HepG2 (cell line): Measurements from ENCODE around the gene DNMBP. TPM values are rescaled to one million over a fixed set of nuclear protein-coding genes. Genes with fewer than 3 reads are reported as not detected.

Experiments used
- ATAC-seq: fragments of 200-7000 bp; cut with Tn5 transposase; 3 replicates; pipeline ENCODE4 v1.9.1; 2020; ENCODE audit warnings: mild to moderate bottlenecking, moderate library complexity
- BruUV-seq: library from RNA; stranded (reverse); fragments of 400-500 nt; replicated peaks from 2 replicates; lab custom pipeline; 2021; lab: Mats Ljungman, UMichigan
- CTCF ChIA-PET: fragments of 300-600 bp; formaldehyde crosslinking; extraction: SDS; loops from one replicate; lab custom pipeline; 2021; ENCODE audit warnings: low total read pairs, inconsistent platforms, low intra/inter-chr PET ratio; lab: Yijun Ruan, JAX
- POLR2A ChIA-PET: fragments of 350-600 bp; sonication (Branson Sonifier 250); formaldehyde crosslinking; loops from one replicate; lab custom pipeline; 2020; ENCODE audit warnings: antibody characterized with exemption, inconsistent platforms; lab: Yijun Ruan, JAX
- DNase-seq: peaks from one replicate; pipeline ENCODE4 v3.0.0-alpha.2; 2015; ENCODE audit warnings: low spot score
- FAIRE-seq: peaks from 3 replicates; lab custom pipeline; 2011; peaks lifted over from hg19 to GRCh38; lab: Jason Lieb, UNC
- H2AFZ ChIP-seq: one replicate; pipeline ENCODE4 v1.6.1; 2011; ENCODE audit warnings: low read length, inconsistent platforms
- H3K27ac ChIP-seq: fragments of 300-600 bp; 3 replicates; pipeline ENCODE4 v1.8.0; 2011; ENCODE audit warnings: mixed run types, mild to moderate bottlenecking, mixed read lengths, low read length, inconsistent platforms; ENCODE audit not compliant: insufficient read depth; ENCODE audit errors: extremely low read length
- H3K27me3 ChIP-seq, 2 experiments: fragments of 200-600 bp in 1 of 2; 2 replicates in 1 of 2; 3 replicates in 1 of 2; pipeline versions ENCODE4 v1.6.0 to v1.8.0; 2011; ENCODE audit warnings: low read length in 2 of 2, mild to moderate bottlenecking in 2 of 2, moderate library complexity in 2 of 2, inconsistent platforms in 1 of 2; ENCODE audit not compliant: insufficient read depth in 2 of 2, control insufficient read depth in 1 of 2
- H3K36me3 ChIP-seq, 2 experiments: fragments of 200-600 bp in 1 of 2; replicated peaks in 1 of 2; 2 replicates in 1 of 2; 3 replicates in 1 of 2; pipeline versions ENCODE4 v1.5.1 to v1.8.0; 2011; ENCODE audit warnings: low read length in 2 of 2, inconsistent platforms in 1 of 2; ENCODE audit not compliant: insufficient read depth in 2 of 2, control insufficient read depth in 1 of 2
- H3K4me1 ChIP-seq: 2 replicates; pipeline ENCODE4 v1.5.1; 2012; ENCODE audit warnings: low read length, inconsistent platforms; ENCODE audit not compliant: insufficient read depth
- H3K4me2 ChIP-seq: 2 replicates; pipeline ENCODE4 v1.6.0; 2011; ENCODE audit warnings: low read depth, low read length, inconsistent platforms
- H3K4me3 ChIP-seq, 3 experiments: fragments of 200-600 bp in 1 of 3; sonication (generic), shearing (Covaris generic) in 1 of 3; replicated peaks in 1 of 3; 2 replicates each; pipeline ENCODE4 v1.5.1; 2011 to 2016; ENCODE audit warnings: low read length in 3 of 3, inconsistent platforms in 2 of 3, low read depth in 2 of 3, mild to moderate bottlenecking in 2 of 3, control low read depth in 1 of 3, mixed read lengths in 1 of 3; ENCODE audit not compliant: insufficient read depth in 1 of 3
- H3K79me2 ChIP-seq: one replicate; pipeline ENCODE4 v1.6.1; 2011; ENCODE audit warnings: low read length, inconsistent platforms; ENCODE audit not compliant: insufficient read depth
- H3K9ac ChIP-seq: 2 replicates; pipeline ENCODE4 v1.6.0; 2011; ENCODE audit warnings: mild to moderate bottlenecking, low read depth, low read length, inconsistent platforms; ENCODE audit not compliant: insufficient read depth
- H3K9me3 ChIP-seq: 2 replicates; pipeline ENCODE4 v1.5.1; 2012; ENCODE audit warnings: mild to moderate bottlenecking, low read length
- H4K20me1 ChIP-seq: 2 replicates; pipeline ENCODE4 v1.6.0; 2011; ENCODE audit warnings: inconsistent platforms, mild to moderate bottlenecking, low read length, moderate library complexity; ENCODE audit not compliant: insufficient read depth
- CAMTA2 ChIP-seq: sonication (generic); formaldehyde crosslinking; IDR thresholded peaks from 2 replicates; pipeline ENCODE4 v1.4.0; 2020; ENCODE audit warnings: mild to moderate bottlenecking, missing genetic modification reagents, borderline replicate concordance
- GFI1 ChIP-seq: sonication (generic); formaldehyde crosslinking; IDR thresholded peaks from 2 replicates; pipeline ENCODE4 v1.5.0; 2020; ENCODE audit warnings: missing genetic modification reagents, mild to moderate bottlenecking, borderline replicate concordance
- JUND ChIP-seq: sonication (generic); formaldehyde crosslinking; IDR thresholded peaks from 2 replicates; pipeline ENCODE4 v1.8.0; 2022; ENCODE audit warnings: mild to moderate bottlenecking, missing genetic modification reagents
- KMT2A ChIP-seq: sonication (generic); formaldehyde crosslinking; IDR thresholded peaks from 2 replicates; pipeline ENCODE4 v1.4.0; 2020; ENCODE audit warnings: missing genetic modification reagents
- LCORL ChIP-seq, 2 experiments: fragments of 450-650 bp in 1 of 2; sonication (generic) in 1 of 2; formaldehyde crosslinking in 1 of 2; IDR thresholded peaks; 2 replicates each; pipeline versions ENCODE4 v1.5.0 to v1.6.1; 2017 to 2020; ENCODE audit warnings: antibody characterized with exemption in 1 of 2, missing genetic modification reagents in 1 of 2
- MTA1 ChIP-seq: sonication (generic); formaldehyde crosslinking; IDR thresholded peaks from 2 replicates; pipeline ENCODE4 v1.4.0; 2020; ENCODE audit warnings: missing genetic modification reagents, mild to moderate bottlenecking, borderline replicate concordance
- PHF8 ChIP-seq: sonication (generic); formaldehyde crosslinking; IDR thresholded peaks from 2 replicates; pipeline ENCODE4 v1.5.0; 2020; ENCODE audit warnings: missing genetic modification reagents
- ZFX ChIP-seq: sonication (generic); formaldehyde crosslinking; IDR thresholded peaks from 2 replicates; pipeline ENCODE4 v1.4.0; 2020; ENCODE audit warnings: mild to moderate bottlenecking, low read depth, missing genetic modification reagents, moderate library complexity
- ZNF160 ChIP-seq: sonication (generic); formaldehyde crosslinking; IDR thresholded peaks from 2 replicates; pipeline ENCODE4 v1.8.0; 2022; ENCODE audit warnings: mild to moderate bottlenecking, inconsistent platforms, missing genetic modification reagents
- ZNF557 ChIP-seq: sonication (generic); formaldehyde crosslinking; IDR thresholded peaks from 2 replicates; pipeline ENCODE4 v1.4.0; 2020; ENCODE audit warnings: missing genetic modification reagents
- ZNF768 ChIP-seq: sonication (generic); formaldehyde crosslinking; IDR thresholded peaks from 2 replicates; pipeline ENCODE4 v1.4.0; 2020; ENCODE audit warnings: missing genetic modification reagents
- ZNF772 ChIP-seq: sonication (generic); formaldehyde crosslinking; IDR thresholded peaks from 2 replicates; pipeline ENCODE4 v1.5.0; 2020; ENCODE audit warnings: mild to moderate bottlenecking, missing genetic modification reagents
- ZNF841 ChIP-seq: sonication (generic); formaldehyde crosslinking; IDR thresholded peaks from 2 replicates; pipeline ENCODE4 v1.8.1; 2023; ENCODE audit warnings: missing genetic modification reagents, borderline replicate concordance
- WGBS: methylation state at CpG from one replicate; pipeline ENCODE4 v1.1.6; 2017; ENCODE audit warnings: low lambda C conversion rate; 5-methylcytosine and 5-hydroxymethylcytosine counted together
- in situ Hi-C: cut with HindIII; loops from 2 replicates; pipeline ENCODE4 v1.10.0; 2017; ENCODE audit warnings: low pct_unique_long_range_greater_than_20kb; ENCODE audit not compliant: extremely low pct_ligation_motif_present
- intact Hi-C: fragments of 100-400 bp; cut with micrococcal nuclease; formaldehyde crosslinking; loops from one replicate; pipeline ENCODE4 v1.10.0; 2022; ENCODE audit not compliant: unreplicated experiment
- polyA plus RNA-seq, 8 experiments: library from polyadenylated mRNA; depleted of rRNA in 3 of 8; stranded (reverse) in 7 of 8; unstranded in 1 of 8; fragments of >200 nt; fragmentation: Illumina TruSeq in 4 of 8; extraction: Trizol in 4 of 8; gene quantifications; 2 replicates each; pipeline versions ENCODE4 v1.2.1 to v1.2.3, GENCODE V29; 2011 to 2016; ENCODE audit warnings: low read depth in 4 of 8, missing spikeins in 1 of 8, mixed read lengths in 1 of 8; ENCODE audit not compliant: insufficient read depth in 1 of 8
- total RNA-seq, 5 experiments: library from RNA; depleted of rRNA; stranded (reverse); fragments of >200 nt; fragmentation: Illumina TruSeq; extraction: Trizol; gene quantifications; 2 replicates each; pipeline ENCODE4 v1.2.3, GENCODE V29; 2016; ENCODE audit warnings: low read depth in 1 of 5
- TF ChIP-seq, protein P1 (sequence below): sonication (generic); formaldehyde crosslinking; IDR thresholded peaks from 2 replicates; pipeline ENCODE4 v1.4.0; 2020; ENCODE audit warnings: missing genetic modification reagents
- TF ChIP-seq, protein P2 (sequence below): sonication (generic); formaldehyde crosslinking; IDR thresholded peaks from 2 replicates; pipeline ENCODE4 v1.4.0; 2020; ENCODE audit warnings: missing genetic modification reagents
- TF ChIP-seq, protein P3 (sequence below): sonication (generic); formaldehyde crosslinking; IDR thresholded peaks from 2 replicates; pipeline ENCODE4 v1.5.0; 2020; ENCODE audit warnings: missing genetic modification reagents
- TF ChIP-seq, protein P4 (sequence below): IDR thresholded peaks from 2 replicates; pipeline ENCODE4 v1.6.1; 2016; ENCODE audit warnings: mild to moderate bottlenecking, missing biosample characterization, missing genetic modification reagents

DNMBP gene
- total and polyA plus RNA-seq, 2 of the 13 experiments (the other 11 are each of a cell fraction or from before 2014, with no cell fraction given), result 3.6 to 6.3 TPM

DNA sequence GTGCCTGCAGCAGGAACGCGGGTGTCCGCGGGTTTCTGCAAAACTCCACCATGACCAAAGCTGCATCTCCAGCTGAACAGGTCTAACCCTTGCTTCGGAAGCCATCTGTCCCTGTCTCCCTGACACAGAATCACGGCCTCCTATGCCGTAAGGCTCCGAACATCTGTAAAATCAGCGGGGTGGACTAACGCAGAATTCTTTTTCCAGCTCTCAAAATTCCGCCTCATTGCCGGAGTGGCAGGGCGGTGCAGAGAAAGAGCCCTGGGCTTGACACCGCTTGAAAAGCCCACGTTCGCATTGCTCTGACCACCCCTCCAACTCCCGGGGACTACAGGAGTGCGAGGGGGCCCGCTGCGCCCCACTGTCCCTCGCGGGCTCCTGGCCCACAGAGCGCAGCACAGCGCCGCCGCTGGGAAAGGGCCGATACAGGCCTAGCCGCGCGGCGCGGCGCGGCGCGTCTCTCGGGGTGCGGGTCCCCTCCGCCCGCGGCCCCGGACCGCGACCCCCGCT, 409 bp downstream of the DNMBP start:
- in situ Hi-C loops, result no loop called here
- H3K27me3 ChIP-seq, result no peaks in the 10 kb centered on the region; a peak in 1 of 5 replicates
- H4K20me1 ChIP-seq, result no peaks in the 10 kb centered on the region
- FAIRE-seq (no peak), ATAC-seq (peak; percentile 78), DNase-seq (peak; percentile 18)
- 0% methylated on average over 16 of the region's 45 CpGs for WGBS
- BruUV-seq, result no TSS peak
- H3K36me3 ChIP-seq, result no peaks in the 10 kb centered on the region
- H3K4me3 ChIP-seq, result peak overlapping the region; percentile 87 to 93 (median 93)
- ChIA-PET POLR2A (interaction anchor here (1.0 to 2.1 kb wide), 6 partner anchors 12 to 82 kb away, joined by 3 to 10 read pairs (median 5); no protein-coding TSS in a partner anchor), CTCF (interaction anchor here (1.1 to 2.7 kb wide), 4 partner anchors 11 to 150 kb away, joined by 3 to 9 read pairs (median 4); no protein-coding TSS in a partner anchor)
- peak overlapping the region; percentile 77 for H3K9ac ChIP-seq
- H3K27ac ChIP-seq, result peak overlapping the region; percentile 60
- no peaks in the 10 kb centered on the region for H3K9me3 ChIP-seq
- H3K4me2 ChIP-seq, result peak overlapping the region; percentile 94
- no peak overlapping the region for H2AFZ ChIP-seq
- intact Hi-C loops, result loop anchor here (2.0 to 5.0 kb wide), 2 partner anchors 38 to 77 kb away; no protein-coding TSS in a partner anchor
- peaks cover 78% of the 10 kb centered on the region for H3K4me1 ChIP-seq
- H3K79me2 ChIP-seq, result peaks cover 30% of the 10 kb centered on the region
- TF ChIP-seq ZNF841 (CRISPR knock-in tag) (no peak), MTA1 (CRISPR knock-in tag) (0 out of 2 replicates have a peak, but pooled peaks have one; percentile 15), ZNF772 (CRISPR knock-in tag) (peak; percentile 64; the same call in 1 of the 2 replicates), PHF8 (CRISPR knock-in tag) (peak; percentile 67), ZNF160 (0 out of 2 replicates have a peak, but pooled peaks have one; percentile 17), ZNF557 (no peak), LCORL (IDR thresholded peaks at IDR 0.05) (no peak), LCORL (CRISPR knock-in tag; IDR thresholded peaks at IDR 0.05) (peak; percentile 17; the same call in 1 of the 2 replicates), CAMTA2 (CRISPR knock-in tag) (peak; percentile 56; the same call in 1 of the 2 replicates), ZFX (CRISPR knock-in tag) (peak; percentile 65), ZNF768 (peak; percentile 38; the same call in 1 of the 2 replicates), JUND (CRISPR knock-in tag) (no peak), GFI1 (CRISPR knock-in tag) (0 out of 2 replicates have a peak, but pooled peaks have one; percentile 38), KMT2A (CRISPR knock-in tag) (peak; percentile 34; the same call in 1 of the 2 replicates)
- TF ChIP-seq, protein P1, sequence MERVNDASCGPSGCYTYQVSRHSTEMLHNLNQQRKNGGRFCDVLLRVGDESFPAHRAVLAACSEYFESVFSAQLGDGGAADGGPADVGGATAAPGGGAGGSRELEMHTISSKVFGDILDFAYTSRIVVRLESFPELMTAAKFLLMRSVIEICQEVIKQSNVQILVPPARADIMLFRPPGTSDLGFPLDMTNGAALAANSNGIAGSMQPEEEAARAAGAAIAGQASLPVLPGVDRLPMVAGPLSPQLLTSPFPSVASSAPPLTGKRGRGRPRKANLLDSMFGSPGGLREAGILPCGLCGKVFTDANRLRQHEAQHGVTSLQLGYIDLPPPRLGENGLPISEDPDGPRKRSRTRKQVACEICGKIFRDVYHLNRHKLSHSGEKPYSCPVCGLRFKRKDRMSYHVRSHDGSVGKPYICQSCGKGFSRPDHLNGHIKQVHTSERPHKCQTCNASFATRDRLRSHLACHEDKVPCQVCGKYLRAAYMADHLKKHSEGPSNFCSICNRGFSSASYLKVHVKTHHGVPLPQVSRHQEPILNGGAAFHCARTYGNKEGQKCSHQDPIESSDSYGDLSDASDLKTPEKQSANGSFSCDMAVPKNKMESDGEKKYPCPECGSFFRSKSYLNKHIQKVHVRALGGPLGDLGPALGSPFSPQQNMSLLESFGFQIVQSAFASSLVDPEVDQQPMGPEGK, result peak; percentile 54; the same call in 1 of the 2 replicates
- TF ChIP-seq, protein P2, sequence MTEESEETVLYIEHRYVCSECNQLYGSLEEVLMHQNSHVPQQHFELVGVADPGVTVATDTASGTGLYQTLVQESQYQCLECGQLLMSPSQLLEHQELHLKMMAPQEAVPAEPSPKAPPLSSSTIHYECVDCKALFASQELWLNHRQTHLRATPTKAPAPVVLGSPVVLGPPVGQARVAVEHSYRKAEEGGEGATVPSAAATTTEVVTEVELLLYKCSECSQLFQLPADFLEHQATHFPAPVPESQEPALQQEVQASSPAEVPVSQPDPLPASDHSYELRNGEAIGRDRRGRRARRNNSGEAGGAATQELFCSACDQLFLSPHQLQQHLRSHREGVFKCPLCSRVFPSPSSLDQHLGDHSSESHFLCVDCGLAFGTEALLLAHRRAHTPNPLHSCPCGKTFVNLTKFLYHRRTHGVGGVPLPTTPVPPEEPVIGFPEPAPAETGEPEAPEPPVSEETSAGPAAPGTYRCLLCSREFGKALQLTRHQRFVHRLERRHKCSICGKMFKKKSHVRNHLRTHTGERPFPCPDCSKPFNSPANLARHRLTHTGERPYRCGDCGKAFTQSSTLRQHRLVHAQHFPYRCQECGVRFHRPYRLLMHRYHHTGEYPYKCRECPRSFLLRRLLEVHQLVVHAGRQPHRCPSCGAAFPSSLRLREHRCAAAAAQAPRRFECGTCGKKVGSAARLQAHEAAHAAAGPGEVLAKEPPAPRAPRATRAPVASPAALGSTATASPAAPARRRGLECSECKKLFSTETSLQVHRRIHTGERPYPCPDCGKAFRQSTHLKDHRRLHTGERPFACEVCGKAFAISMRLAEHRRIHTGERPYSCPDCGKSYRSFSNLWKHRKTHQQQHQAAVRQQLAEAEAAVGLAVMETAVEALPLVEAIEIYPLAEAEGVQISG (CRISPR knock-in tag), result 0 out of 2 replicates have a peak, but pooled peaks have one; percentile 11
- TF ChIP-seq, protein P3, sequence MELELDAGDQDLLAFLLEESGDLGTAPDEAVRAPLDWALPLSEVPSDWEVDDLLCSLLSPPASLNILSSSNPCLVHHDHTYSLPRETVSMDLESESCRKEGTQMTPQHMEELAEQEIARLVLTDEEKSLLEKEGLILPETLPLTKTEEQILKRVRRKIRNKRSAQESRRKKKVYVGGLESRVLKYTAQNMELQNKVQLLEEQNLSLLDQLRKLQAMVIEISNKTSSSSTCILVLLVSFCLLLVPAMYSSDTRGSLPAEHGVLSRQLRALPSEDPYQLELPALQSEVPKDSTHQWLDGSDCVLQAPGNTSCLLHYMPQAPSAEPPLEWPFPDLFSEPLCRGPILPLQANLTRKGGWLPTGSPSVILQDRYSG (CRISPR knock-in tag), result no peak
- TF ChIP-seq, protein P4, sequence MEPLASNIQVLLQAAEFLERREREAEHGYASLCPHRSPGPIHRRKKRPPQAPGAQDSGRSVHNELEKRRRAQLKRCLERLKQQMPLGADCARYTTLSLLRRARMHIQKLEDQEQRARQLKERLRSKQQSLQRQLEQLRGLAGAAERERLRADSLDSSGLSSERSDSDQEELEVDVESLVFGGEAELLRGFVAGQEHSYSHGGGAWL (CRISPR knock-in tag), result 0 out of 2 replicates have a peak, but pooled peaks have one; percentile 11
